Fibroblast of mammary gland (primary cell): Measurements from ENCODE around the gene CBX7.

Experiments
- DNase-seq: peaks from one replicate; pipeline ENCODE4 v3.0.0-alpha.2; 2010; ENCODE audit warnings: low read depth
- H3K4me3 ChIP-seq: 2 replicates; pipeline ENCODE4 v1.5.1; 2011; ENCODE audit warnings: low read depth, mild to moderate bottlenecking, low read length, moderate library complexity; ENCODE audit not compliant: control insufficient read depth
- CTCF ChIP-seq: conservative IDR thresholded peaks from 2 replicates; pipeline ENCODE4 v1.5.1; 2011; ENCODE audit warnings: low read depth, low read length, inconsistent platforms; ENCODE audit not compliant: control insufficient read depth, insufficient read depth

Gene CBX7

DNA sequence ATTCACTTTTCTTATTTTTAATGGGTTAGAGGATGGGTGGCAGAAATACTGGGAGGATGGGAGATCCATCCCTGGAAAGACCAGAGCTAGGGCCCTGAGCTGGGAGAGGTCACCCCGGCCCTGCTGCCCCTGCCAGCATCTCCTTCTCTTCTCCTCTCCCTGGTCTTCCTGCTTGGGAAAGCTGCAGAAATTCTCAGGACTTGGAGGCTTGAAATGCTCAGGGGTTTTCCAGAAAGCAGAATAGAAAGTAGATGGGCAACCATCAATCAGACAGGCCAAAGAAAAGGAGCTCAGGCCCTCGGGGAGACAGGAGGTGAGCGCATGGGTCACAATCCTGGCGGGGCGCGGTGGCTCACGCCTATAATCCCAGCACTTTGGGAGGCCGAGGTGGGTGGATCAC is 53.9 kb downstream of the CBX7 start:
- no peak overlapping the region for H3K4me3 ChIP-seq
- TF ChIP-seq CTCF: no peak
- DNase-seq: no peak

GRCh38 chr22:39098026-39098425 is 54.5 kb downstream of the CBX7 start:
- TF ChIP-seq CTCF: no peak
- no peak overlapping the region for H3K4me3 ChIP-seq
- DNase-seq: no peak

GRCh38 chr22:39097098-39098020 is 55.1 kb downstream of the CBX7 start, which contains the start of gene APOBEC3H:
Gene APOBEC3H (plus strand): TSS chr22:39097244. CDS start chr22:39100279, 3,035 bp downstream.
- TF ChIP-seq CTCF: no peak
- no peak within 1 kb of the TSS for H3K4me3 ChIP-seq
- DNase-seq: no peak

DNA sequence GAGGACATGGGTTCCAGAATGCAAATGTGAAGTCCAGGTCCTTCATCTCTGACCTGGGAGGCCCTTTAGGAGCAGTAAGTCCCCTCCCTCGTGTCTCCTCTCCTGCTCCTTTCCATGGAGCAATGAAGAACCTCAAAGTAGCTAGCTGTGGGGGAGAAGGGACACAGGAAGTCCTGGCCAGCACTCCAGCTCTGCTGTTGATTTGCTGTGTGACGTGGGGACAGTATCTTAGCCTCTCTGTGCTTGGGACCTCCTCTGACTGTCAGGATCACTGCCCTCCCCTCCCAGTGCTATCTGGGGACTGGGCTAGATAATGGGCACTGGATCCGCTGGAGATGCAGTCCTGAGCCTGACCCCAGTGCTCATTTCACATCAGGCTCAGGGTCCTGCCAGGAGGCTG is 56.5 kb downstream of the CBX7 start:
- H3K4me3 ChIP-seq: no peak overlapping the region
- TF ChIP-seq CTCF: no peak
- no peak for DNase-seq

GRCh38 chr22:39094717-39095389 is 57.6 kb downstream of the CBX7 start:
- no peak overlapping the region for H3K4me3 ChIP-seq
- no peak for DNase-seq
- no peak for TF ChIP-seq CTCF

DNA sequence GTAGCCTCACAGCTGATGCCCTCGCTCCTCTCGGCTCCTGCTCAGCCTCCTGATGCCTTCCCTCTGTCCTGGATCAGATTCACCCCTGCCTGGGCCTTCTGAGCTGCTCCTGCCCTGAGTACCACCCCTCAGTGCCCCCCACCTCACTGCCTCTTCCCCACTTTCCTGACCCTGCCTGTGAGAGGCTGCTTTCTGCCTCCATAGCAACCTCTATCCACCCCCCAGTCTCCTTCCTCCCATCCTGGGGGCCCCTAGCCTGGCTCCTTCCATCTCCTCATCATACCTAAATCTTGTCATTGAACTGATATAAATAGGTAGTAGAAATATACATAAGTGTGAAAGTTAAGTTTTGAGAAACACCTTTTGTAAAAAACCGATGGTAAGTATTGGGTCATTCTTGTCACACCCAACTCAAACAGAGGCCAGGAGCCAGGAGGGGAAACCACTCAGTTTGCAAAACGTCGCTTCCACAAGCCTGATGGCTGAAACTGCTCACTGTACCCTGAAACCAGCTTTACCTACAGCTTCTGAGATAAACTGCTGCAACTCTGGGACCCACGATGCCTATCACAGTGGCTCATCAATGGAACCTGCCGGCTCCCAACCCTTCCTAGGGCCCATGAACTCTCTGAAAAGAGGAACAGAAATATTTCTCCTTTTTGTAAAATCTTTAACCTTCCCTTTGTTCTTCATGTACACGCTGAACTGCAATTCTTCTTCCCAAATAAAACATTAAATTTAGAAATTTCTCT is 60.2 kb downstream of the CBX7 start:
- no peak for DNase-seq

More for the DNA sequence above, 60.2 kb downstream of the CBX7 start:
- no peak for TF ChIP-seq CTCF
- no peak overlapping the region for H3K4me3 ChIP-seq
